Endodermal cell (in vitro differentiated cells): ENCODE data around the gene FYN. TPM values are rescaled to one million over a fixed set of nuclear protein-coding genes. Genes with fewer than 3 reads are reported as not detected.

Source experiments
- DNase-seq: peaks from one replicate; pipeline ENCODE4 v3.0.0-alpha.2; 2017
- H3K27ac ChIP-seq: 2 replicates; pipeline ENCODE4 v1.5.1; 2013; ENCODE audit warnings: mild to moderate bottlenecking, low read depth, low read length, moderate library complexity
- H3K27me3 ChIP-seq: 2 replicates; pipeline ENCODE4 v1.6.1; 2013; ENCODE audit warnings: mild to moderate bottlenecking, low read length, moderate library complexity; ENCODE audit not compliant: insufficient read depth, control insufficient read depth, poor library complexity, severe bottlenecking
- H3K36me3 ChIP-seq: 2 replicates; pipeline ENCODE4 v1.7.0; 2013; ENCODE audit warnings: mild to moderate bottlenecking, low read length, moderate library complexity; ENCODE audit not compliant: control insufficient read depth, insufficient read depth
- H3K4me1 ChIP-seq: one replicate; pipeline ENCODE4 v1.7.0; 2013; ENCODE audit warnings: low read length; ENCODE audit not compliant: control insufficient read depth, insufficient read depth
- H3K4me3 ChIP-seq: 2 replicates; pipeline ENCODE4 v1.5.1; 2013; ENCODE audit warnings: mild to moderate bottlenecking, low read length, moderate library complexity
- H3K9ac ChIP-seq: 2 replicates; pipeline ENCODE4 v1.6.1; 2013; ENCODE audit warnings: mild to moderate bottlenecking, low read length, moderate library complexity; ENCODE audit not compliant: poor library complexity, severe bottlenecking; ENCODE audit errors: extremely low read depth
- H3K9me3 ChIP-seq: 2 replicates; pipeline ENCODE4 v1.6.1; 2013; ENCODE audit warnings: mild to moderate bottlenecking, low read length, moderate library complexity; ENCODE audit not compliant: control insufficient read depth
- H3K27ac Mint-ChIP-seq: 2 replicates; pipeline ENCODE4 v1.8.0; 2020; ENCODE audit warnings: mixed read lengths
- H3K27me3 Mint-ChIP-seq: 2 replicates; pipeline ENCODE4 v1.8.0; 2021; ENCODE audit warnings: mild to moderate bottlenecking, mixed read lengths; ENCODE audit not compliant: insufficient read depth
- H3K36me3 Mint-ChIP-seq: 2 replicates; pipeline ENCODE4 v1.8.0; 2020; ENCODE audit warnings: low read depth, mixed read lengths
- H3K4me1 Mint-ChIP-seq: 2 replicates; pipeline ENCODE4 v1.8.0; 2020; ENCODE audit warnings: mixed read lengths
- H3K4me3 Mint-ChIP-seq: 2 replicates; pipeline ENCODE4 v1.8.0; 2020; ENCODE audit warnings: mild to moderate bottlenecking, moderate library complexity, mixed read lengths
- H3K9me3 Mint-ChIP-seq: 2 replicates; pipeline ENCODE4 v1.8.0; 2020; ENCODE audit warnings: mild to moderate bottlenecking, mixed read lengths
- WGBS, 2 experiments: methylation state at CpG; one replicate each; pipeline versions ENCODE4 v1.1.5 to v1.1.7; 2013; ENCODE audit warnings: missing lambda C conversion rate in 2 of 2, mixed read lengths in 1 of 2; ENCODE audit not compliant: insufficient coverage in 1 of 2, insufficient read length in 1 of 2; 5-methylcytosine and 5-hydroxymethylcytosine counted together
- total RNA-seq, 2 donors: library from RNA; stranded (reverse); fragmentation: NEBNext Ultra II Directional in 1 of 2; extraction: Animal tissue kit (Norgen Biotek cat#: 25700) in 1 of 2; gene quantifications; 2 replicates in 1 of 2; 3 replicates in 1 of 2; pipeline ENCODE4 v1.2.1, GENCODE V29; 2021
- TF ChIP-seq, protein P1 (sequence below): fragments of 200-600 bp; sonication (generic); conservative IDR thresholded peaks from 2 replicates; pipeline ENCODE4 v1.5.0; 2021; ENCODE audit warnings: antibody characterized with exemption, mild to moderate bottlenecking

FYN gene
- total RNA-seq, 2 donors from 2014 or later, result 70.0 to 96.4 TPM

DNA sequence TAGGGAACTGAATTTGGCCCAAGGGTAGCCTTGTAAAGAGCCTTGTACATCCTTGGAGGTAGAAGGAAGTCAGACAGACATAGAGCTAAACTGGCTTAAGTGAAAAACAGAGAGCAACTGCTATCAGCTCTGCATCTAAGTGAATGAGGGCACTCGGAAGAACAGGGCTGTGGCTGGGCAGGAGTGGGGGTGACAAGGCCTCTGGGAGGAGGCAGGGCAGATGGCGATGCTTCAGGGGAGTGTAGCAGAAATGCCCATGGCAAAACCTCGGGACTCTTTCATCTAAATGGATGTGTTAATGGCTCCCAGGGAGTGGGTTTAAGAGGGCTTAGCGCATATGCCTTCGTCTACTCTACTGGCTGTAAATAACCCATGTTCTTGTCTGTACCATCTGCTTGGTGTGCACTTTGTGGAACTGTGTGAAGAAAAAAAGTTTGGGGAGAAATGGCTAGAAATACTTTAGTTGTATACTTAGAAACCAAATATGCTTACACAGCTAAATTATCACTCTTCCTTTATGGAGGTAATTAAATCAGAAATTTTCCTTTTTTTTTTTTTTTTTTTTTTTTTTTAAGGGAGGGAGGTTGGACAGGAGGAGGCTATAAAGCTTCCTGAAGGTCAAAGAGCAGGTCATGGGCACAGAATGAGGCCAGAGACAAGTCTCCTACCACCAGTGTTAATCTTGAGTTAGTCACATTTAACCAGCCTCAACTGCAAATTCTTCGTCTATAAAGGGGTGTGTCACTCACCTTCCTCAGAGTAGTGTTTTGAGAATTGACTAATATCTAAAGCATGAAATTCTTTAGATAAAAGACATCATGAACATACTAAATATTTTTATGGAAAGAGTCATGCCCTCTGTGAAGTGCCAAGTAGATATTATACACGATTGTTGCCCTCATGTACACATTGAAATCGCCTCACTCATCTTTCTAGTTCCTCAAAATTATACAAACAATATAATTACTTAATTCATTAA, 60.9 kb downstream of the FYN start:
- Mint-ChIP-seq H3K4me3 (no peak overlapping the region), H3K36me3 (peaks cover 5% of the 10 kb centered on the region), H3K27ac (no peak overlapping the region), H3K9me3 (no peaks in the 10 kb centered on the region), H3K4me1 (peaks cover 15% of the 10 kb centered on the region), H3K27me3 (no peaks in the 10 kb centered on the region)
- H3K36me3 ChIP-seq, result peaks cover 10% of the 10 kb centered on the region
- H3K27ac ChIP-seq, result no peak overlapping the region
- H3K27me3 ChIP-seq, result no peaks in the 10 kb centered on the region
- TF ChIP-seq, protein P1, sequence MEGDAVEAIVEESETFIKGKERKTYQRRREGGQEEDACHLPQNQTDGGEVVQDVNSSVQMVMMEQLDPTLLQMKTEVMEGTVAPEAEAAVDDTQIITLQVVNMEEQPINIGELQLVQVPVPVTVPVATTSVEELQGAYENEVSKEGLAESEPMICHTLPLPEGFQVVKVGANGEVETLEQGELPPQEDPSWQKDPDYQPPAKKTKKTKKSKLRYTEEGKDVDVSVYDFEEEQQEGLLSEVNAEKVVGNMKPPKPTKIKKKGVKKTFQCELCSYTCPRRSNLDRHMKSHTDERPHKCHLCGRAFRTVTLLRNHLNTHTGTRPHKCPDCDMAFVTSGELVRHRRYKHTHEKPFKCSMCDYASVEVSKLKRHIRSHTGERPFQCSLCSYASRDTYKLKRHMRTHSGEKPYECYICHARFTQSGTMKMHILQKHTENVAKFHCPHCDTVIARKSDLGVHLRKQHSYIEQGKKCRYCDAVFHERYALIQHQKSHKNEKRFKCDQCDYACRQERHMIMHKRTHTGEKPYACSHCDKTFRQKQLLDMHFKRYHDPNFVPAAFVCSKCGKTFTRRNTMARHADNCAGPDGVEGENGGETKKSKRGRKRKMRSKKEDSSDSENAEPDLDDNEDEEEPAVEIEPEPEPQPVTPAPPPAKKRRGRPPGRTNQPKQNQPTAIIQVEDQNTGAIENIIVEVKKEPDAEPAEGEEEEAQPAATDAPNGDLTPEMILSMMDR, result no peak
- no peaks in the 10 kb centered on the region for H3K9me3 ChIP-seq
- peaks cover 2% of the 10 kb centered on the region for H3K4me1 ChIP-seq
- H3K9ac ChIP-seq, result no peak overlapping the region
- WGBS, 2 experiments, result 77 to 78% methylated on average over 3 to 8 of the region's 8 CpGs
- peak; percentile 80 for DNase-seq
- no peak overlapping the region for H3K4me3 ChIP-seq

DNA sequence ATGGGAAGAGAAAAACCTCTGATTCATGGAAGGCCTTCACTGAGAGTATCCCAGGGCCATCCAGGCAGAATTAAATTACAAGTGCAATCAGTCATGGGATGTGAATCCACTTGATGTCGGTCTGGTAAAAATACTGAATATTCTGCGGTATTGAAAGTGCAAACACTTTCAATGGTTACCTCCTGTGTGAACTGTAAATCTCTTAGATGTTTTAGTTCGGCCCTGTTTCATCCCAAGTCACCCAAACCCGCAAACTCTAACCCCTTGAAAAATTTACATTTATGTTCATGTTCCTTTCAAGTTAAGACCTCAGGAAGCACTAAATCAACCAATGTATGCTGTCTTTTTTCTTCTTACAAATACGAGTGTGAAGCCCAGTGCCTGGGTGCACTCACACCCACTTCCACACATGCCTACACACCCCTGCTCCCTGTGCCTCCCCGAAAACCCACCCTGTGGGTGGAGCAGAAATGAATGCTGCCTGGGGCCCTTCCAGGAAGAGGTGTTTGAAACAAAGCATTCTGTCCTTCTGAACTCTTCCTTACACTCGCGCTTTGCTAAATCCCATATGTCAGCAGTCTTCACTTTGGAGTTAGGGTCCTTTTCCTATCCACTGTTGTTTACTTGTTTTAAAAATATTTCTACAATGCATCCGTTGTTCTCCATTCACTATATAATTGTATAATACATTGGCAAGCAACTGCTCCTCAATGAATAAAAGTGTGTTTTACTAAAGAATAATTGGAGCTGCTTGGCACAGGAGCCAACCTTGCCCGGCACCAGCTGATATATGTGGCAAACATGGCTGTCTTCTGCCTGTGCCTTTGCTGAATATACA, 62.7 kb downstream of the FYN start:
- H3K9me3 Mint-ChIP-seq, result no peaks in the 10 kb centered on the region
- Histone ChIP-seq H3K9ac (no peak overlapping the region), H3K27me3 (no peaks in the 10 kb centered on the region), H3K9me3 (no peaks in the 10 kb centered on the region), H3K4me3 (no peak overlapping the region), H3K27ac (peak overlapping the region; percentile 40), H3K36me3 (peaks cover 10% of the 10 kb centered on the region), H3K4me1 (peaks cover 2% of the 10 kb centered on the region)
- 85 to 92% methylated on average over 7 to 9 of the region's 10 CpGs for WGBS, 2 experiments
- H3K36me3 Mint-ChIP-seq, result peaks cover 5% of the 10 kb centered on the region
- H3K27me3 Mint-ChIP-seq, result no peaks in the 10 kb centered on the region
- peaks cover 25% of the 10 kb centered on the region for H3K4me1 Mint-ChIP-seq
- no peak overlapping the region for H3K27ac Mint-ChIP-seq
- no peak for DNase-seq
- H3K4me3 Mint-ChIP-seq, result no peak overlapping the region
- TF ChIP-seq, protein P1, result no peak

DNA sequence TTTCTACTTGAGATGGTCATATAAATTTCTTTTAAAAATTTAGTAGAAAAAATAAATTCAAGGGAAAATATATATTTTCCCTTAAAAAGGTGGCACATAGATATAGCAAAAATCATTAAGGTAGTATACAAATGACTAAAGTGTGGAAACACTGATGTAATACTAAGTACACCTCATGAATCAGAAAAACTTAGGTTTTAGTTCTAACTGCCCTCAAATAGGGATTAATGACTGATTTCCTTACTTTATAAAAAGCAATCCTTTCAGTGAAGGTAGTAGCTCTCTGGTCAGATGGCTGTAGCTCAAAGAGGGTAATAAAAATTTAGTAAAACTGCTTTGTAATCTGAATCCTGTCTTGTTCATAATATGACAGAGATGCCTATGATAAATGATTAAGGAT, 63.5 kb downstream of the FYN start:
- Histone ChIP-seq H3K36me3 (peaks cover 10% of the 10 kb centered on the region), H3K4me1 (no peaks in the 10 kb centered on the region), H3K4me3 (no peak overlapping the region), H3K27me3 (no peaks in the 10 kb centered on the region), H3K9me3 (no peaks in the 10 kb centered on the region), H3K9ac (no peak overlapping the region), H3K27ac (no peak overlapping the region)
- peaks cover 5% of the 10 kb centered on the region for H3K36me3 Mint-ChIP-seq
- no peak for DNase-seq
- no peak overlapping the region for H3K4me3 Mint-ChIP-seq
- H3K27ac Mint-ChIP-seq, result no peak overlapping the region
- peaks cover 23% of the 10 kb centered on the region for H3K4me1 Mint-ChIP-seq
- no peaks in the 10 kb centered on the region for H3K27me3 Mint-ChIP-seq
- TF ChIP-seq, protein P1, result no peak
- no peaks in the 10 kb centered on the region for H3K9me3 Mint-ChIP-seq
